ENCODE data around the gene CBX2.

CBX2 gene

GRCh38 chr17:79812353-79813258, 34.7 kb downstream of the CBX2 start:
- H3K27me3 Mint-ChIP-seq = peaks cover 78% of the 10 kb centered on the region
- peaks cover 21% of the 10 kb centered on the region for H3K4me1 Mint-ChIP-seq
- DNase-seq (ENCODE audit: low spot score in 2 of 2) (no peak), ATAC-seq (replicated peaks; ENCODE audit: extremely low read depth, poor library complexity, severe bottlenecking) (no peak)
- H3K36me3 Mint-ChIP-seq (ENCODE audit: insufficient read depth) = peaks cover 11% of the 10 kb centered on the region
- peak overlapping the region; percentile 63 for H3K4me3 Mint-ChIP-seq
- no peaks in the 10 kb centered on the region for H3K9me3 Mint-ChIP-seq
- no peak overlapping the region for H3K27ac Mint-ChIP-seq (ENCODE audit: low read depth)

DNA sequence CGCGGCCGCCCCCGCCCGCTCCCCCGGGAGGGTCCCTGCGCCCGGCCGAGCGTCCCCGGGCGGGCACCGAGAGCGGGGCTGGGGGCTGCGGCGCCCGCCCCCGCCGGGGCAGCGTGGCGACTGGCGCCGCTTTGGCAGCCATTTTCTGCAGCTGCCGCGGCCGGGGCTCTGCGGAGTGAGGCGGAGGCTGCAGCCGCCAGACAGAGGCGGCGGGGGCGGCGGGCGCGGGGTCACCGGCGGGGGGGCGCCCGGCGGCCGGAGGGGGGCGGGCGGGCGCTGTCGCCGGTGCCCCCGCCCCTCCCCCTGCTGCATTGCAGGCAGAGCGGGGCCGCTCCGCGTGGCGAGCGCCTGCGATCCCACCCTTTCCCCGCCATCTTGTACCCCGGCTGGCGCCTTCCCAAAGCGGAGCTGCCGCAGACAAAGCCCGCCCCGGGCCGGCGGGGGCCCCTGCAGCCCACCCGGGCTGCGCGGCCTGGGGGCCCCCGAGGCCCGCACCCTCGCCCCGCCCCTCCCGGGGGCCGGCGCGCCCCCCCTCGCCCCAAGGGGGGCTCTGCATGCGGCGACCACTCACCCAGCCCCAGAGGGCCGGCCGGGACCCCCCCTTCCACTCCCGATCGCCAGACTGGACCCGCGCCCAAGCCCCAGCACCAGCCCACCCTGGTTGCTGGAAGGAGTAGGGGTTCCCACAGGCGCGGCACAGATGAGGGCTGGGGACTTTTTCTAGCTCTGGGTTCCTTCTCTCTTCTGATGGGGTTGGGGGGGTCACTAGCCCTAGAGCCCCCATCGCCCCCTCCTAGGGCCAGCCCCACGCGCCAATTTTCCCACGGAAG, 35.6 kb downstream of the CBX2 start:
- Mint-ChIP-seq H3K27me3 (peaks cover 69% of the 10 kb centered on the region), H3K4me1 (peaks cover 21% of the 10 kb centered on the region), H3K27ac (ENCODE audit: low read depth) (no peak overlapping the region), H3K36me3 (ENCODE audit: insufficient read depth) (peaks cover 11% of the 10 kb centered on the region), H3K4me3 (peak overlapping the region; percentile 76), H3K9me3 (no peaks in the 10 kb centered on the region)
- DNase-seq (ENCODE audit: low spot score in 2 of 2) (no peak), ATAC-seq (replicated peaks; ENCODE audit: extremely low read depth, poor library complexity, severe bottlenecking) (no peak)

DNA sequence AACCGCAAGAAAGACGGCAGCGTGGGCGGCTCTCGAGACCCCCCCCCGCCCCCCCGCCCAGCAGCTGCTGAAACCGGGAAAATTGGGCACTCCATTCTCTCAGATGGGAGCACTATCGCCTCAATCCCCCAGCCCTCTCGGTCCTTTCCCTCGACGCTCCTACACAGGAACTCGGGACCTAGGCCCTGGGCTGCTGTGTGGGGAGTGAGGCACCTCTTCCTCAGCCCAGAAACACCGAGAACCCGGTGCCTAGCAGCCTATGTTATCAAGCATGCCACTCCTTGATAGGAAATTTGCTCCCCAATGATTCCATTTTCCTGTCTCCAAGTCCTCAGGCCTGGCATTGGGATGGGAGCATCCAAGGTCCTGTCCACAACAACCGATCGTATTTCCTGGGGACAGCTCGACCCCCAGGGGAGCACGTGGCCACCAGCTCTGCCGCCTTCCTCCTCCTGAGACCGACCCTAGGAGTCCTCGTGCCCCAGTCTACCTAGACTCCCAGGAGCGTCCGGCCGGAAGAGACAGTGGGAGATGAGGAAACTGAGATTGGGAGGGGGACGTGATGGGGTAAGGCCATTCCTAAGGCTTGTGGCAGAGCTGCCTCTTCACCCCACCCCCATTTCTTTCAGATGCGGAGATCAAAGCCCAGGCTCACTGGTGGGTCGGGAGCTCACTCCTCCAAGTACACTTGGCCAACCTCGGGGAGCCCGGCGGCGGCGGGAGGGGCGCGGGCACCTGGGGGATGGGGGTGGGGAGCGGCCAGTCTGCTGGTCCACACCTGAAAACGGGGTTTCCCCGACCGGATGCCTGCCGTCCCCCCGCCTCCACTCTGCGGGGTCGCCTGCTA, 36.4 kb downstream of the CBX2 start:
- ATAC-seq (replicated peaks; ENCODE audit: extremely low read depth, poor library complexity, severe bottlenecking) = no peak
- peak overlapping the region; percentile 76 for H3K4me3 Mint-ChIP-seq
- H3K4me1 Mint-ChIP-seq = peaks cover 21% of the 10 kb centered on the region
- H3K27me3 Mint-ChIP-seq = peaks cover 61% of the 10 kb centered on the region
- no peaks in the 10 kb centered on the region for H3K9me3 Mint-ChIP-seq
- H3K27ac Mint-ChIP-seq (ENCODE audit: low read depth) = peak overlapping the region; percentile 13
- DNase-seq (ENCODE audit: low spot score in 2 of 2) = no peak
- peaks cover 11% of the 10 kb centered on the region for H3K36me3 Mint-ChIP-seq (ENCODE audit: insufficient read depth)

DNA sequence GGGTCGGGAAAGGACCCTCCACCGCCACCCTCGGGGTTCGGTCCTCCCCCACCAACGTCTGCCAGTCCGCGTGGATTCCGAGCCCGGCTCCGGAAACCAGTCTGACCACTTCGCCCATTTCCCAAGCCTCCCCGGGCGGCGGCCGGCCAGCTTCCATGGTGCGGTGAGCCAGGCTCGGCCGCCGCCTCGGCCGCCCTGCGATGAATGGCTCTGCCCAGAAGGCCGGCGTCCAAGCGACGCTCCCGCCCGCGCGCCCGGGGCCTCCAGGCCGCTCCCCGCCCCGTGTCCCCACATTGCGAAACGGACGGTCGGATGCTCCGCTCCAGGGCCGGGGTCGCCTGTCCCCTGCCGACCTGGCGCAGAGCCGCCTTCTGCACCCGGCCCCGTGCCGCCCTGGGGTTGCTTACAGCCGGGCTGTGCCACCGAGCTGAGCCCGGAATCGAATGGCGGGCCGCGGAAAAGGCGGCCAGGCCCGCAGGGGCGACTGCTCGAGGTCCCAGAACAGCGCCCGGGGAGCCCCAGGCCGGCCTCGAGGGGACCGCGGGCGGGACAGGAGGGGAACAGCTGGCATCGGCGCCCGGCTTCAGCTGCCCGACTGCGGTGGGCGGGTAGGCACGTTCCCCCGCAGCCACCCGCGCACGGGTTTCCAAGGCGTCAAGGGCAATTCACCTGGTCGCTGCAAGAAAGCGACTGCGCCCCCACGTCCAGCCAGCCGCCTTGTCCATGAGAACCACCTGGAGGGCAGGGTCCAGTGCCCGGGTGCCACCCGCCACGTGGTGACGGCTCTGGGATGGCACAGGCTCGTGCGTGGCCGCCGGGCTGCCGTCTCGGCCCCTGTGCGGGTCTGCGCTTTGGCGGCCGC, 37.3 kb downstream of the CBX2 start:
- ATAC-seq (replicated peaks; ENCODE audit: extremely low read depth, poor library complexity, severe bottlenecking) (no peak), DNase-seq (ENCODE audit: low spot score in 2 of 2) (no peak)
- Mint-ChIP-seq H3K4me1 (peaks cover 21% of the 10 kb centered on the region), H3K27ac (ENCODE audit: low read depth) (no peak overlapping the region), H3K36me3 (ENCODE audit: insufficient read depth) (peaks cover 11% of the 10 kb centered on the region), H3K4me3 (no peak overlapping the region), H3K27me3 (peaks cover 52% of the 10 kb centered on the region), H3K9me3 (no peaks in the 10 kb centered on the region)

GRCh38 chr17:79815836-79816461, 38.0 kb downstream of the CBX2 start:
- ATAC-seq (replicated peaks; ENCODE audit: extremely low read depth, poor library complexity, severe bottlenecking) = no peak
- Mint-ChIP-seq H3K27me3 (peaks cover 46% of the 10 kb centered on the region), H3K27ac (ENCODE audit: low read depth) (no peak overlapping the region), H3K36me3 (ENCODE audit: insufficient read depth) (peaks cover 11% of the 10 kb centered on the region), H3K9me3 (no peaks in the 10 kb centered on the region), H3K4me1 (peaks cover 17% of the 10 kb centered on the region), H3K4me3 (peak overlapping the region; percentile 36)
- no peak for DNase-seq (ENCODE audit: low spot score in 2 of 2)

DNA sequence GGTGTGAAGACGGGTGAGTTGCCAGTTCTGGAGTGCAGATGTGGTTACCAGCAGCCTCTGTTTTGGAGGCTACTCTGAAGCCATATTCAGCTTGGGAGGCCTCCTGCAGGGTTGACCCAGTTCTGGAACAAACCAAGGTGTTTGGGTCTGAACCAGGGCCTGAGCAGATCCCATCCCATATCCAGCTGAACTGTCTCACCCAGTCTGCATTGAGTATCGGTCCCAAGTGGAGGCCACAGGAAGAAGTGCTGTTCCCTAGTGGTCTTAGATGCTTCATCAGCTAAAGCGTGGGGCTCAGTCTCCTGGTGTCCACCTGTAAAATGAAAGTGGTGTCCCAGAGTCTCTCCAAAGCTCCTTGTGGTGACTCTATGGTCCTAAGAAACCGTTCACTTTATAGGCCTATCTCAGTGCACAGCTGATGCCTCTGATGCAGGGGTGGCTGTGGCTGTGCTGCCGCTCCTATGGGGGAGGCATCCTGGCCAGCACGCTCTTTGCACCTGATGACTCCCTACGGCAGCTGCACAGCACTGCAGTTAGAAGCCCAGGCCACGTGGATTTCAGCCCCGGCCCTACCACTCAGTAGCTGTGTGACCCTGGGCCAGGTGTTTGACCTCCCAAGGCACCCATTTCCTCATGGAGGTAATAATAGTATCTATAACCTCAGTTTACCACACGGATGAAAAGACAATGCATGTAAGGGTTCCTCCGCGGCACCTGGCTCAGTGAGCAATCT, 40.2 kb downstream of the CBX2 start:
- Mint-ChIP-seq H3K4me3 (no peak overlapping the region), H3K27ac (ENCODE audit: low read depth) (no peak overlapping the region), H3K36me3 (ENCODE audit: insufficient read depth) (peaks cover 2% of the 10 kb centered on the region), H3K4me1 (peaks cover 8% of the 10 kb centered on the region), H3K9me3 (no peaks in the 10 kb centered on the region), H3K27me3 (peaks cover 31% of the 10 kb centered on the region)
- DNase-seq (ENCODE audit: low spot score in 2 of 2) (no peak), ATAC-seq (replicated peaks; ENCODE audit: extremely low read depth, poor library complexity, severe bottlenecking) (no peak)

GRCh38 chr17:79819085-79819484, 41.1 kb downstream of the CBX2 start:
- Mint-ChIP-seq H3K4me3 (no peak overlapping the region), H3K36me3 (ENCODE audit: insufficient read depth) (peaks cover 2% of the 10 kb centered on the region), H3K27ac (ENCODE audit: low read depth) (no peak overlapping the region), H3K27me3 (peaks cover 30% of the 10 kb centered on the region), H3K9me3 (no peaks in the 10 kb centered on the region), H3K4me1 (peaks cover 6% of the 10 kb centered on the region)
- ATAC-seq (replicated peaks; ENCODE audit: extremely low read depth, poor library complexity, severe bottlenecking) (no peak), DNase-seq (ENCODE audit: low spot score in 2 of 2) (no peak)

DNA sequence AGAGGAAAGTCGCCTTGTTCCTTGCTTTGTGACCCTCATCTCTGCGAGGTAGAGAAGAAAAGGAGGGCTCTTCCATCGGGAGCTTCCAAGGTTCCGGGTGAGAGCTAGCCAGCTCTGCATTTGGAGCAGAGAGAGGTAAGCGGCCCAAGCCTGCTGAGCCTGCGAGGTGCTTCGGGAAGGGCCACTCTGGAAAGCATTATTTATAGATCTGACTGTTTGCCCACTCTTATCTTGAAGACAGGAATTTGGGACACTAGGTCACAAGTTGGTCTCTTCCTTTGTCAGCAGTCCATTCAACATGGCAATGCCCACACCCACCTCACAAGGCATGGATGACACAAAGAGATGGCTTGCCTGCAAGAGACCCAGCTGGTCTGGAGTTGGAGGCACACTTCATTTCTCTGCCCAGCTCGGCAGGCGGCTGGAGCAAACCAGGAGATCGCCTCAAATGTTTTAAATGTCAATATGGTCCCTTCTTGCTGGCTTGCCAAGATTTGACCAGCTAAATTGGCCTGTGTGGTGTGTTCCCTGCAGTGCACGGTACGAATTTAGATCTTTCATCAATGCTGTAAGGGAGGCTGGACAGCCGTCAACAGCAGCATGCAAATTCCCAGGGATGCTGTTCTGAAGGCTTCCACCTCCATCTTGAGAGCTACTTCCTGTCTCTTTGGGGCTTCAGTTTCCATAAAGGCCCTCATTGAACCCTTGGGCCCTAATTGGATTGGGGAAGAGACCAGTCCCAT, 41.8 kb downstream of the CBX2 start:
- Mint-ChIP-seq H3K4me3 (no peak overlapping the region), H3K9me3 (no peaks in the 10 kb centered on the region), H3K27me3 (peaks cover 30% of the 10 kb centered on the region), H3K27ac (ENCODE audit: low read depth) (no peak overlapping the region), H3K36me3 (ENCODE audit: insufficient read depth) (peaks cover 2% of the 10 kb centered on the region), H3K4me1 (peaks cover under 1% of the 10 kb centered on the region)
- ATAC-seq (replicated peaks; ENCODE audit: extremely low read depth, poor library complexity, severe bottlenecking) = no peak
- no peak for DNase-seq (ENCODE audit: low spot score in 2 of 2)

DNA sequence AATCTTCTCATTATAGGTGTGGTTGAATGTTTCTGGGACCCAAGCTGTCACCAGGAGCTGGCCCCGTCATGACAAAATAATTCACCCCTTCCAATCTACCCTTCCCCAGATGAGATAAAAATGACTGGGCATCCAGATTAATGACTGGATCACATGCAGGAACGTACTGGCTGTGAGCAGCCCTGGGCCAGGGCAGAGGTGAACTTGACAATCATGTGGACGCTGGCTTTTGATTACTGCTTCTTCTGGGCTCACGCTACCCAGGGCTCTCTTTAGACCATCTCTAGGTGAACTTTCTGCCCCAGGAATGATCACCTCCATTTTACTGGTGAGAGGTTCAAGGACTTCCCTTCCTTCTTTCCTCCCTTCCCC, 43.0 kb downstream of the CBX2 start:
- Mint-ChIP-seq H3K27me3 (peaks cover 27% of the 10 kb centered on the region), H3K4me3 (no peak overlapping the region), H3K4me1 (no peaks in the 10 kb centered on the region), H3K36me3 (ENCODE audit: insufficient read depth) (peaks cover 2% of the 10 kb centered on the region), H3K27ac (ENCODE audit: low read depth) (no peak overlapping the region), H3K9me3 (no peaks in the 10 kb centered on the region)
- no peak for DNase-seq (ENCODE audit: low spot score in 2 of 2)
- ATAC-seq (replicated peaks; ENCODE audit: extremely low read depth, poor library complexity, severe bottlenecking) = no peak

DNA sequence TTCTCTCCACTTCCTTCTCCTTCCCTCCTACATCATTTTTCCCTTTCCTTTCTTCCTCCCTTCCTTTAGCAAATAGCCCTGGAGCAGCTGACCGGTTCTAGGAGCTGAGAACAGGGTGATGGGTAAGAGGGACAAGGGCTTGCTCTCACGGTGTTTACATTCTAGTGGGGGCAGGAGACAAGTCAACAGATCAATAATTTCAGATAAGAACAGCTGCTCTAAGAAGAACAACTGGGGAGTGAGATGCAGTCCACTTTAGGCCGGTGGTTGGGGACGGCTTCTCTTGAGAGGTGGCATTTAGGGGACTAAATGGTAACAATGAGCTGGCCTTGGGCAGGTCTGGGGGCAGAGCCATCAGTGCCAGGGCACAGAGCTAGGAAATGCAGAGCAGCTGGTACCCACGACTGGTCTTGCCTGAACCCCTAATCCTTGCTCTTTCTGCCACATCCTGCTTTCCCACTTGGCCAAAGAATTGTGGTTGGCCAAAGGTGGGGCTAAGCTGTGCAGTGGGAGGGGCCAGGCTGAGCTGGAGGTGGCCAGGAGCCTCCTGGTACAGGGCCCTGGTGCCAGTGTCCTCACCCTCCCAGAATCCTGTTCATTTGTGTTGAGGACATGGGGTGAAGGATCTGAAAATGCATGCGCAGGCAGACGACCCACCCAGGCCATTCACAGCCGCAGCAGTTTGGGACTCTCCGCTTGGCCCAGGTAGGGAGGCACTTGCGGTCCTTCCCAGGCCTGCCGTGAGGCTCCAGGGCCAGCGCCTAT, 43.6 kb downstream of the CBX2 start:
- DNase-seq (ENCODE audit: low spot score in 2 of 2) (no peak), ATAC-seq (replicated peaks; ENCODE audit: extremely low read depth, poor library complexity, severe bottlenecking) (no peak)
- Mint-ChIP-seq H3K4me3 (no peak overlapping the region), H3K27ac (ENCODE audit: low read depth) (no peak overlapping the region), H3K27me3 (peaks cover 22% of the 10 kb centered on the region), H3K4me1 (no peaks in the 10 kb centered on the region), H3K9me3 (no peaks in the 10 kb centered on the region), H3K36me3 (ENCODE audit: insufficient read depth) (peaks cover 2% of the 10 kb centered on the region)

Measured in central memory CD8-positive, alpha-beta T cell (primary cell).